Esophagus squamous epithelium (tissue), 4 donors: ENCODE data around the gene PRPF8.

Experiments used
- POLR2A ChIP-seq, 4 donors: fragments of 450-650 bp; IDR thresholded peaks; one replicate each; pipeline ENCODE4 v1.6.1; 2017; ENCODE audit warnings: antibody characterized with exemption in 4 of 4, mild to moderate bottlenecking in 4 of 4, moderate library complexity in 3 of 4
- TF ChIP-seq, protein P1 (sequence below), 6 experiments: fragments of 450-650 bp in 4 of 6; fragments of 200-600 bp in 2 of 6; sonication (generic) in 2 of 6; IDR thresholded peaks; one replicate each; pipeline ENCODE4 v1.5.1; 2016 to 2019; ENCODE audit warnings: antibody characterized with exemption in 6 of 6, mild to moderate bottlenecking in 4 of 6, moderate library complexity in 4 of 6

DNA sequence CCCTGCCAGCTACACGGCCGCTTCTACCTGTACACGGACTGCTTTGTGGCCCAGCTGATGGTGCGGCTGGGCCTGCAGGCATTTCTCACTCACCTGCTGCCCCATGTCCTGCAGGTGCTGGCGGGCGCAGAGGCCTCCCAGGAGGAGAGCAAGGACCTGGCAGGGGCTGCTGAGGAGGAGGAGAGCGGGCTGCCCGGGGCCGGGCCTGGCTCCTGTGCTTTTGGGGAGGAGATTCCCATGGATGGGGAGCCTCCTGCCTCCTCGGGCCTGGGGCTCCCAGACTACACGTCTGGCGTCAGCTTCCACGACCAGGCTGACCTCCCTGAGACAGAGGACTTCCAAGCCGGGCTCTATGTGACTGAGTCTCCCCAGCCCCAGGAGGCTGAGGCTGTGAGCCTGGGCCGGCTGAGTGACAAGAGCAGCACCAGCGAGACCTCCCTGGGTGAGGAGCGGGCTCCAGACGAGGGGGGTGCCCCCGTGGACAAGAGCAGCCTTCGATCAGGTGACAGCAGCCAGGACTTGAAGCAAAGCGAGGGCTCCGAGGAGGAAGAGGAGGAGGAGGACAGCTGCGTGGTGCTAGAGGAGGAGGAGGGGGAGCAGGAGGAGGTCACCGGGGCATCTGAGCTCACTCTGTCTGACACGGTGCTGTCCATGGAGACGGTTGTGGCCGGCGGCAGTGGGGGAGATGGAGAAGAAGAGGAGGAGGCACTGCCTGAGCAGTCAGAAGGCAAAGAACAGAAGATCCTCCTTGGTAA lies 43.4 kb upstream of the PRPF8 start:
- TF ChIP-seq, protein P1, sequence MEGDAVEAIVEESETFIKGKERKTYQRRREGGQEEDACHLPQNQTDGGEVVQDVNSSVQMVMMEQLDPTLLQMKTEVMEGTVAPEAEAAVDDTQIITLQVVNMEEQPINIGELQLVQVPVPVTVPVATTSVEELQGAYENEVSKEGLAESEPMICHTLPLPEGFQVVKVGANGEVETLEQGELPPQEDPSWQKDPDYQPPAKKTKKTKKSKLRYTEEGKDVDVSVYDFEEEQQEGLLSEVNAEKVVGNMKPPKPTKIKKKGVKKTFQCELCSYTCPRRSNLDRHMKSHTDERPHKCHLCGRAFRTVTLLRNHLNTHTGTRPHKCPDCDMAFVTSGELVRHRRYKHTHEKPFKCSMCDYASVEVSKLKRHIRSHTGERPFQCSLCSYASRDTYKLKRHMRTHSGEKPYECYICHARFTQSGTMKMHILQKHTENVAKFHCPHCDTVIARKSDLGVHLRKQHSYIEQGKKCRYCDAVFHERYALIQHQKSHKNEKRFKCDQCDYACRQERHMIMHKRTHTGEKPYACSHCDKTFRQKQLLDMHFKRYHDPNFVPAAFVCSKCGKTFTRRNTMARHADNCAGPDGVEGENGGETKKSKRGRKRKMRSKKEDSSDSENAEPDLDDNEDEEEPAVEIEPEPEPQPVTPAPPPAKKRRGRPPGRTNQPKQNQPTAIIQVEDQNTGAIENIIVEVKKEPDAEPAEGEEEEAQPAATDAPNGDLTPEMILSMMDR (IDR thresholded peaks at IDR 0.05): no peak
- TF ChIP-seq POLR2A (IDR thresholded peaks at IDR 0.05): no peak
